Measurements from ENCODE around the gene HNRNPC.

- TF ChIP-seq POLR2A (IDR thresholded peaks at IDR 0.05; ENCODE audit: borderline replicate concordance, extremely low read depth, insufficient read depth, insufficient read length), result no peak
- no peak for TF ChIP-seq MAX (IDR thresholded peaks at IDR 0.05)
- no peak for TF ChIP-seq CTCF (IDR thresholded peaks at IDR 0.05 in 2 of 3, conservative IDR thresholded peaks at IDR 0.05 in 1 of 3; ENCODE audit: borderline replicate concordance in 1 of 3, insufficient read depth in 1 of 3, low read depth in 2 of 3, low read length in 2 of 3)
- TF ChIP-seq TCF7L2 (IDR thresholded peaks at IDR 0.05; ENCODE audit: borderline replicate concordance, extremely low read depth, insufficient read depth, insufficient read length), result no peak
- TF ChIP-seq SP1 (IDR thresholded peaks at IDR 0.05; ENCODE audit: low read depth), result no peak
- no peak for TF ChIP-seq YY1 (IDR thresholded peaks at IDR 0.05; ENCODE audit: extremely low read depth, insufficient replicate concordance, low read depth, low read length)
- no peak for TF ChIP-seq EZH2phosphoT487 (IDR thresholded peaks at IDR 0.05; ENCODE audit: borderline replicate concordance)
- TF ChIP-seq RAD21 (IDR thresholded peaks at IDR 0.05; ENCODE audit: low read depth), result no peak
- no peak for TF ChIP-seq ZNF274 (IDR thresholded peaks at IDR 0.05; ENCODE audit: low read depth, low read length)
These were observed 50.1 kb downstream of the HNRNPC start for GRCh38 chr14:21219120-21219519.

Data from HCT116 (cell line).